GM12873 (cell line): ENCODE data around the gene ABCA13.

ENCODE experiments used
- TF ChIP-seq, protein P1 (sequence below): IDR thresholded peaks from 2 replicates; pipeline ENCODE4 v1.5.1; 2012; ENCODE audit warnings: low read depth, mild to moderate bottlenecking, moderate library complexity, low read length, control low read depth; ENCODE audit not compliant: insufficient read depth; ENCODE audit errors: missing control alignments

The ABCA13 gene, protein sequence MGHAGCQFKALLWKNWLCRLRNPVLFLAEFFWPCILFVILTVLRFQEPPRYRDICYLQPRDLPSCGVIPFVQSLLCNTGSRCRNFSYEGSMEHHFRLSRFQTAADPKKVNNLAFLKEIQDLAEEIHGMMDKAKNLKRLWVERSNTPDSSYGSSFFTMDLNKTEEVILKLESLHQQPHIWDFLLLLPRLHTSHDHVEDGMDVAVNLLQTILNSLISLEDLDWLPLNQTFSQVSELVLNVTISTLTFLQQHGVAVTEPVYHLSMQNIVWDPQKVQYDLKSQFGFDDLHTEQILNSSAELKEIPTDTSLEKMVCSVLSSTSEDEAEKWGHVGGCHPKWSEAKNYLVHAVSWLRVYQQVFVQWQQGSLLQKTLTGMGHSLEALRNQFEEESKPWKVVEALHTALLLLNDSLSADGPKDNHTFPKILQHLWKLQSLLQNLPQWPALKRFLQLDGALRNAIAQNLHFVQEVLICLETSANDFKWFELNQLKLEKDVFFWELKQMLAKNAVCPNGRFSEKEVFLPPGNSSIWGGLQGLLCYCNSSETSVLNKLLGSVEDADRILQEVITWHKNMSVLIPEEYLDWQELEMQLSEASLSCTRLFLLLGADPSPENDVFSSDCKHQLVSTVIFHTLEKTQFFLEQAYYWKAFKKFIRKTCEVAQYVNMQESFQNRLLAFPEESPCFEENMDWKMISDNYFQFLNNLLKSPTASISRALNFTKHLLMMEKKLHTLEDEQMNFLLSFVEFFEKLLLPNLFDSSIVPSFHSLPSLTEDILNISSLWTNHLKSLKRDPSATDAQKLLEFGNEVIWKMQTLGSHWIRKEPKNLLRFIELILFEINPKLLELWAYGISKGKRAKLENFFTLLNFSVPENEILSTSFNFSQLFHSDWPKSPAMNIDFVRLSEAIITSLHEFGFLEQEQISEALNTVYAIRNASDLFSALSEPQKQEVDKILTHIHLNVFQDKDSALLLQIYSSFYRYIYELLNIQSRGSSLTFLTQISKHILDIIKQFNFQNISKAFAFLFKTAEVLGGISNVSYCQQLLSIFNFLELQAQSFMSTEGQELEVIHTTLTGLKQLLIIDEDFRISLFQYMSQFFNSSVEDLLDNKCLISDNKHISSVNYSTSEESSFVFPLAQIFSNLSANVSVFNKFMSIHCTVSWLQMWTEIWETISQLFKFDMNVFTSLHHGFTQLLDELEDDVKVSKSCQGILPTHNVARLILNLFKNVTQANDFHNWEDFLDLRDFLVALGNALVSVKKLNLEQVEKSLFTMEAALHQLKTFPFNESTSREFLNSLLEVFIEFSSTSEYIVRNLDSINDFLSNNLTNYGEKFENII (N-terminal part only)

GRCh38 chr7:48171202-48171601 lies at the start of gene ABCA13:
ABCA13 (plus strand) TSS chr7:48171458; CDS start chr7:48171484, 26 bp downstream.
- TF ChIP-seq, protein P1, sequence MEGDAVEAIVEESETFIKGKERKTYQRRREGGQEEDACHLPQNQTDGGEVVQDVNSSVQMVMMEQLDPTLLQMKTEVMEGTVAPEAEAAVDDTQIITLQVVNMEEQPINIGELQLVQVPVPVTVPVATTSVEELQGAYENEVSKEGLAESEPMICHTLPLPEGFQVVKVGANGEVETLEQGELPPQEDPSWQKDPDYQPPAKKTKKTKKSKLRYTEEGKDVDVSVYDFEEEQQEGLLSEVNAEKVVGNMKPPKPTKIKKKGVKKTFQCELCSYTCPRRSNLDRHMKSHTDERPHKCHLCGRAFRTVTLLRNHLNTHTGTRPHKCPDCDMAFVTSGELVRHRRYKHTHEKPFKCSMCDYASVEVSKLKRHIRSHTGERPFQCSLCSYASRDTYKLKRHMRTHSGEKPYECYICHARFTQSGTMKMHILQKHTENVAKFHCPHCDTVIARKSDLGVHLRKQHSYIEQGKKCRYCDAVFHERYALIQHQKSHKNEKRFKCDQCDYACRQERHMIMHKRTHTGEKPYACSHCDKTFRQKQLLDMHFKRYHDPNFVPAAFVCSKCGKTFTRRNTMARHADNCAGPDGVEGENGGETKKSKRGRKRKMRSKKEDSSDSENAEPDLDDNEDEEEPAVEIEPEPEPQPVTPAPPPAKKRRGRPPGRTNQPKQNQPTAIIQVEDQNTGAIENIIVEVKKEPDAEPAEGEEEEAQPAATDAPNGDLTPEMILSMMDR, result no peak

GRCh38 chr7:48126037-48126436 lies 45.2 kb upstream of the ABCA13 start:
- TF ChIP-seq, protein P1, result no peak

GRCh38 chr7:48130658-48131108 lies 40.6 kb upstream of the ABCA13 start:
- TF ChIP-seq, protein P1, result no peak

- TF ChIP-seq, protein P1, result no peak
Observed at GRCh38 chr7:48132792-48133191, 38.5 kb upstream of the ABCA13 start.

GRCh38 chr7:48139459-48139858 lies 31.8 kb upstream of the ABCA13 start:
- TF ChIP-seq, protein P1, result no peak

DNA sequence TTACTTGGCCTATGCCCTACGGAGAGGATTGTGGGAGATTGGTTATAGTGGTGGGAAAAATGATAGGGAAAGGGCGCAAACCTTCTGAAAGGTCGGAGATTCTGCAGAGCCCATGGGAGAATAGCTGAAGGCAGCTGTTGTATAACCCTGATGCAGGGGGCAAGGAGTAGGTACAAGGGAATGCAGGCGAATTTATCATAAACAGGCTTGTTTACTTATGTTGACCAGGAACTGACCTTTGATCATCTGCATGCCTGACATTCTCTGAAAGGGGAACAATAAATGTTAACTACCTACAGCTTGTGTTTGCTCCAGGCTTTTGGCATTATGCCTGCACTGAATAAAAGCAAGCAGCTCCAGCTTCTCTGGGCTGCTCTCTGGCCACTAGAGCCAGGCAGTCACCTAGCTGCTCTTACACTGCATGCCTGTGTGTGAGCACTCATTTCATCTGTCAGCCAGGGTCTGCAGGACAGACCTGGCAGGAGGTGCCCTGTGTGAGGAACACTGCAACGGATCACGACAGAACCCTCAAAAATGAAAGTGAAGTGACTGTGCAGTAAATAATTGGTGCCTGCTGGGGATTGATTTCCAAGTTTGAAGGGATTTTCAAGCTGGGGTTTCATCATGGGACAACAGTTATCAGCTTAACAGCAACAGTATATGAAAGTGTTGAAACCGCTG lies 31.1 kb upstream of the ABCA13 start:
- TF ChIP-seq, protein P1, result no peak
